GM12878 (cell line): Measurements from ENCODE around the gene SORL1. TPM values are rescaled to one million over a fixed set of nuclear protein-coding genes. Genes with fewer than 3 reads are reported as not detected.

Experiments used
- BCL11A ChIP-seq: IDR thresholded peaks from 2 replicates; pipeline ENCODE4 v1.6.1; 2011; ENCODE audit warnings: low read depth, low read length
- ETV6 ChIP-seq, 2 experiments: fragments of 450-650 bp in 1 of 2; IDR thresholded peaks in 1 of 2; conservative IDR thresholded peaks in 1 of 2; 2 replicates each; pipeline ENCODE4 v1.6.1; 2014; ENCODE audit warnings: antibody characterized with exemption in 1 of 2, borderline replicate concordance in 1 of 2, low read depth in 1 of 2, mild to moderate bottlenecking in 1 of 2, moderate library complexity in 1 of 2
- FOS ChIP-seq: IDR thresholded peaks from 3 replicates; pipeline ENCODE4 v1.6.1; 2011; ENCODE audit warnings: borderline replicate concordance; ENCODE audit not compliant: insufficient read length; ENCODE audit errors: extremely low read depth
- LARP7 ChIP-seq: fragments of 450-650 bp; IDR thresholded peaks from 2 replicates; pipeline ENCODE4 v1.6.1; 2017; ENCODE audit warnings: mild to moderate bottlenecking
- NBN ChIP-seq: fragments of 450-650 bp; IDR thresholded peaks from 2 replicates; pipeline ENCODE4 v1.6.1; 2016
- NFIC ChIP-seq: IDR thresholded peaks from 2 replicates; pipeline ENCODE4 v1.6.1; 2012; ENCODE audit warnings: low read depth, mild to moderate bottlenecking, inconsistent platforms, low read length, moderate library complexity
- NR2F1 ChIP-seq: fragments of 450-650 bp; conservative IDR thresholded peaks from 2 replicates; pipeline ENCODE4 v1.6.1; 2017; ENCODE audit warnings: mild to moderate bottlenecking
- NRF1 ChIP-seq: conservative IDR thresholded peaks from 2 replicates; pipeline ENCODE4 v1.6.1; 2011; ENCODE audit warnings: mild to moderate bottlenecking, low read depth, low read length, improper control_type of control experiment
- SMC3 ChIP-seq: IDR thresholded peaks from 2 replicates; pipeline ENCODE4 v1.6.1; 2011; ENCODE audit warnings: low read length, improper control_type of control experiment, borderline replicate concordance
- SPI1 ChIP-seq: IDR thresholded peaks from 2 replicates; pipeline ENCODE4 v1.6.1; 2011; ENCODE audit warnings: low read depth, mild to moderate bottlenecking, low read length, moderate library complexity, borderline replicate concordance; ENCODE audit not compliant: insufficient read depth
- TCF7 ChIP-seq: IDR thresholded peaks from 2 replicates; pipeline ENCODE4 v1.6.1; 2014; ENCODE audit warnings: antibody characterized with exemption, borderline replicate concordance
- polyA plus RNA-seq, 11 experiments: library from polyadenylated mRNA; depleted of rRNA in 4 of 11; unstranded in 6 of 11; stranded (reverse) in 5 of 11; fragments of >200 nt; fragmentation: Nextera tagmentation in 4 of 11; fragmentation: Illumina TruSeq in 1 of 11; extraction: Ambion mirVana in 4 of 11; extraction: Trizol in 1 of 11; gene quantifications; 1 replicate in 1 of 11; 2 replicates in 10 of 11; pipeline versions ENCODE4 v1.2.1 to v1.2.3, GENCODE V29; 2011 to 2016; ENCODE audit warnings: inconsistent platforms in 2 of 11, missing spikeins in 2 of 11, low read depth in 1 of 11
- total RNA-seq, 4 experiments: library from RNA; depleted of rRNA in 3 of 4; stranded (reverse); fragments of >200 nt in 3 of 4; fragmentation: Illumina TruSeq in 1 of 4; extraction: Trizol in 1 of 4; gene quantifications; 2 replicates each; pipeline versions ENCODE4 v1.2.1 to v1.2.3, GENCODE V29; 2013 to 2021
- TF ChIP-seq, protein P1 (sequence below): fragments of 150-350 bp; IDR thresholded peaks from 2 replicates; pipeline ENCODE4 v1.6.1; 2014; ENCODE audit warnings: mild to moderate bottlenecking, low read depth, low read length
- TF ChIP-seq, protein P2 (sequence below): IDR thresholded peaks from 2 replicates; pipeline ENCODE4 v1.6.1; 2012; ENCODE audit warnings: low read depth, low read length, improper control_type of control experiment
- TF ChIP-seq, protein P3 (sequence below): fragments of 450-650 bp; IDR thresholded peaks from 2 replicates; pipeline ENCODE4 v1.6.1; 2017; ENCODE audit warnings: mild to moderate bottlenecking, low read depth, inconsistent platforms; ENCODE audit not compliant: poor library complexity, severe bottlenecking

SORL1 gene
- total and polyA plus RNA-seq, 10 of the 15 experiments (the other 5 are each of a cell fraction or from before 2014, with no cell fraction given), result 20.2 to 107 (median 59.9) TPM

DNA sequence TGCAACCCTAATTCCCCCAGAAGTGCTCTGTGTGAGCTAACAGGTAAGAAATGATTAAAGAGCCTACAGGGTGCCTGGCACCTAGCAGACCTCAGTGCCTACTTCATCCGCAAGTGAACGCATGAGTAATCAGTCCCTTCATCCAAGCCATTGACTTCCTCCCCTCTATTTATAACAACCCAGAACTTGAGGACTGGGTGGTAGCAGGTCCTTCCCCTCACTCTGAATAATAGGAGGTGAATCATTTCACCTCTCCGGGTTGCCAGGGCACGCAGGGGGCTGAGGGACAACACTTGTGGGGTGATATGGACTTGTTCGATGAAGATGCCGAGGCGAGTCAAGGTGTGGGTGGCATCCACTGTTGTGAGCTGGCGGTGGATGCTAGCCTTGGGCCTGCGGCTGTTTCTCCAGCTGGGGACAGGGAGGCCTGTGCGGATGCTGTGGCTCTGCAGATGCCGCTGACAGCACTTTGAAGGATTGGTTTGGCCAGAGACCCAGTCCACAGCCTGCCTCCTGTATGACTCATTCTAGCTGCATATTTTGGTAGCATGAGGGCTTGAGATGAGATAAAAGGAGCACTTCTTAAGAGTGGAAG is 12.3 kb downstream of the SORL1 start (continued):
- TF ChIP-seq, protein P1, sequence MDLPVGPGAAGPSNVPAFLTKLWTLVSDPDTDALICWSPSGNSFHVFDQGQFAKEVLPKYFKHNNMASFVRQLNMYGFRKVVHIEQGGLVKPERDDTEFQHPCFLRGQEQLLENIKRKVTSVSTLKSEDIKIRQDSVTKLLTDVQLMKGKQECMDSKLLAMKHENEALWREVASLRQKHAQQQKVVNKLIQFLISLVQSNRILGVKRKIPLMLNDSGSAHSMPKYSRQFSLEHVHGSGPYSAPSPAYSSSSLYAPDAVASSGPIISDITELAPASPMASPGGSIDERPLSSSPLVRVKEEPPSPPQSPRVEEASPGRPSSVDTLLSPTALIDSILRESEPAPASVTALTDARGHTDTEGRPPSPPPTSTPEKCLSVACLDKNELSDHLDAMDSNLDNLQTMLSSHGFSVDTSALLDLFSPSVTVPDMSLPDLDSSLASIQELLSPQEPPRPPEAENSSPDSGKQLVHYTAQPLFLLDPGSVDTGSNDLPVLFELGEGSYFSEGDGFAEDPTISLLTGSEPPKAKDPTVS, result no peak
- TF ChIP-seq, protein P2, sequence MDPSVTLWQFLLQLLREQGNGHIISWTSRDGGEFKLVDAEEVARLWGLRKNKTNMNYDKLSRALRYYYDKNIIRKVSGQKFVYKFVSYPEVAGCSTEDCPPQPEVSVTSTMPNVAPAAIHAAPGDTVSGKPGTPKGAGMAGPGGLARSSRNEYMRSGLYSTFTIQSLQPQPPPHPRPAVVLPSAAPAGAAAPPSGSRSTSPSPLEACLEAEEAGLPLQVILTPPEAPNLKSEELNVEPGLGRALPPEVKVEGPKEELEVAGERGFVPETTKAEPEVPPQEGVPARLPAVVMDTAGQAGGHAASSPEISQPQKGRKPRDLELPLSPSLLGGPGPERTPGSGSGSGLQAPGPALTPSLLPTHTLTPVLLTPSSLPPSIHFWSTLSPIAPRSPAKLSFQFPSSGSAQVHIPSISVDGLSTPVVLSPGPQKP, result no peak
- peak; percentile 6; the same call in 1 of the 2 replicates for TF ChIP-seq BCL11A
- peak; percentile 66 for TF ChIP-seq NFIC
- no peak for TF ChIP-seq TCF7
- TF ChIP-seq SPI1, result peak; percentile 48; the same call in 1 of the 2 replicates
- no peak for TF ChIP-seq NRF1
- 0 out of 2 replicates have a peak, but pooled peaks have one; percentile 50 for TF ChIP-seq NBN
- TF ChIP-seq LARP7, result 0 out of 2 replicates have a peak, but pooled peaks have one; percentile 48
- TF ChIP-seq ETV6 (conservative IDR thresholded peaks at IDR 0.05 in 1 of 2, IDR thresholded peaks at IDR 0.05 in 1 of 2; ENCODE audit: borderline replicate concordance in 1 of 2, low read depth in 1 of 2), result 0 out of 4 replicates have a peak, but pooled peaks of 1 of the 2 experiments have one; percentile 30
- peak; percentile 55; the same call in 1 of the 2 replicates for TF ChIP-seq NR2F1
- TF ChIP-seq FOS, result no peak
- no peak; the same call in 1 of the 2 replicates for TF ChIP-seq SMC3
- TF ChIP-seq, protein P3, sequence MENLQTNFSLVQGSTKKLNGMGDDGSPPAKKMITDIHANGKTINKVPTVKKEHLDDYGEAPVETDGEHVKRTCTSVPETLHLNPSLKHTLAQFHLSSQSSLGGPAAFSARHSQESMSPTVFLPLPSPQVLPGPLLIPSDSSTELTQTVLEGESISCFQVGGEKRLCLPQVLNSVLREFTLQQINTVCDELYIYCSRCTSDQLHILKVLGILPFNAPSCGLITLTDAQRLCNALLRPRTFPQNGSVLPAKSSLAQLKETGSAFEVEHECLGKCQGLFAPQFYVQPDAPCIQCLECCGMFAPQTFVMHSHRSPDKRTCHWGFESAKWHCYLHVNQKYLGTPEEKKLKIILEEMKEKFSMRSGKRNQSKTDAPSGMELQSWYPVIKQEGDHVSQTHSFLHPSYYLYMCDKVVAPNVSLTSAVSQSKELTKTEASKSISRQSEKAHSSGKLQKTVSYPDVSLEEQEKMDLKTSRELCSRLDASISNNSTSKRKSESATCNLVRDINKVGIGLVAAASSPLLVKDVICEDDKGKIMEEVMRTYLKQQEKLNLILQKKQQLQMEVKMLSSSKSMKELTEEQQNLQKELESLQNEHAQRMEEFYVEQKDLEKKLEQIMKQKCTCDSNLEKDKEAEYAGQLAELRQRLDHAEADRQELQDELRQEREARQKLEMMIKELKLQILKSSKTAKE, result peak; percentile 15
